ENCODE measurements around the gene PHACTR2.

Gene PHACTR2

DNA sequence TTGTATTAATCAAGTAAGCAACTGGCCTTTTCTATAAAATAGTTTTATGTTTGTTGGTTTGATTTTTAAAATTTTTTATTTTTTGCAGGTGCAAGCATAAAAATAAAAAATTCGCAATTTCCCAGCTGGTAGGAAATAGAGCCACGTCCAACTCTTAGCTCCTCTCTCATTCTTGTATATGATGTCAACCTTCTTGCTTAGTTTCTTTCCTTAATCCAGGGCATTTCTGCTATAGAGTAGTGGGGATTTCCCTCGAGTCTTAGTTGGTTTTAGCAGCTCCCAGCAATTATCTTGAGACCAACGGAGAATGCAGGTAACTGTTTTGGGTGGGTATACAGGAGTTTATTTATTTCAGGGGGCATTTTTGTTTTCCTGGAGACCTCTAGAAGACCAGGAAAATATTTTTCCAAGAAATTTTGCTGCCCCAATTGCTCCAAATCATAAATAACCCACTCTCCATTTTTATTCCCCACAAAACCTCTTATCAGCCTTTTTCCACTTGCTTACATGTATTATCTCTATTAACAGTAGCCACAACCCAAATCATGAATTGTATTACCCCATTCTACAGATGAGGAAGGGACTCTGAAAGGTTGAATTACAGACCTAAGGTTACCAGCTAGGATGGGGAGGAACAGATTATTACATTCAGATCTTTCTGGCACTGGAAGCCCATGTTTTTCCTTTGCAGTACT lies 18.4 kb downstream of the PHACTR2 start:
- in situ Hi-C loops (cut with HindIII; ENCODE audit: low pct_unique_long_range_greater_than_20kb, low sequenced_read_pairs) = no loop called here
- no peak for DNase-seq (ENCODE audit: low read depth in 1 of 2, low spot score in 1 of 2)
- no peak for TF ChIP-seq JUND (IDR thresholded peaks at IDR 0.05; ENCODE audit: low read depth)

- peak in 1 of 2 experiments; percentile 20 for DNase-seq (ENCODE audit: low read depth in 1 of 2, low spot score in 1 of 2)
- TF ChIP-seq JUND (IDR thresholded peaks at IDR 0.05; ENCODE audit: low read depth) = no peak
- in situ Hi-C loops (cut with HindIII; ENCODE audit: low pct_unique_long_range_greater_than_20kb, low sequenced_read_pairs) = no loop called here
Observed at GRCh38 chr6:143696664-143697000, 18.9 kb downstream of the PHACTR2 start.

- in situ Hi-C loops (cut with HindIII; ENCODE audit: low pct_unique_long_range_greater_than_20kb, low sequenced_read_pairs) = no loop called here
- DNase-seq (ENCODE audit: low read depth in 1 of 2, low spot score in 1 of 2) = no peak
- no peak for TF ChIP-seq JUND (IDR thresholded peaks at IDR 0.05; ENCODE audit: low read depth)
Observed at GRCh38 chr6:143697076-143697800, 19.5 kb downstream of the PHACTR2 start.

DNA sequence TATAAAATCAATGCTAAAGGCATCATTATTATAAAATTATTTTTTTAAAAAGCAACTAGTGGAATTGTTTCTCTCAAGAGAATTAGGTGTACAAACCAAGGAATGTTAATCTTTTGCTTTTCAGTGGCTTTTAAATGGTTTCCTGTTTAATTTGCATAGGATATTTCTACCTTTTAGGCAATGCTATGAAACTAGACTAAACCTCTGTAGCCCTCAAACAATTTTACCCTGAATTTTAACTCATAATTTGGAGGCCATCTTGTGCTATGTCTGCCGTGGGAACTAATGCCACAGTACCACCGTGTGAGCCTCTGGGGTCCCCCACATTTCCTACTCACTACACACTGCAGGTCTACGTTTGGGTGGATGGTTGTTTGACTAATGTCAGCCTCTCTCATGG lies 20.6 kb downstream of the PHACTR2 start:
- in situ Hi-C loops (cut with HindIII; ENCODE audit: low pct_unique_long_range_greater_than_20kb, low sequenced_read_pairs) = no loop called here
- no peak for DNase-seq (ENCODE audit: low read depth in 1 of 2, low spot score in 1 of 2)
- TF ChIP-seq JUND (IDR thresholded peaks at IDR 0.05; ENCODE audit: low read depth) = no peak

DNA sequence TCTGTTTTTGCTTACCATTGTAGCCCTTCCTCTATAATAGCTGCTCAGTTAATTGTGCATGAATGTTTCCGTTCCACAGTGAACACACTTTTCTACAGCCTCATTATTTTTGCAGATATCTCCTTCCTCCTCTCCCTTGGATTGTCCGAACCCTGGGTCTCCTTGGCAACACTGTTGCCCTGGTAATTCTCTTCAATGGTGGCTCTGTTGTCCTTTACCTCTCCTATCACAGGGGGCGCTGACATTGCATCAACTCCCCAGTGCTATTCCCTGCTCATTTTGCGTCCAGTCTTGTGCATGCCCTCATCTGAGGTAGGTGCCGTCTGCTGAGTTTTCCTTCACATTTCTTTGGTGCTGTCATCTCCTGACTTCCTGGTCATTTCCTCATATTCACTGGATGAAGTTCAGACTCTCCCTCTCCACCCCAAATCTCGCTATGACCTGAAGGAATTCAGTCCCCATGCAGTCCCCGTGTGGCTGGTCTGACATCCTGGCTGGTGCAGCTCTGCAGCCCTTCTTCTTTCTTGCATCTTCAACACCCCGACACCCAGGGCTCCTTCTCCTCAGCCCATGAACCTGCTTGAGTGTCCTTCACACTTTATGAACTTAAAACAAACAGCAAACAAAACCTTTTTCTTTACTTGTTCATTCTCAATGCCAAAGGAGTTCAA lies 21.1 kb downstream of the PHACTR2 start:
- in situ Hi-C loops (cut with HindIII; ENCODE audit: low pct_unique_long_range_greater_than_20kb, low sequenced_read_pairs) = no loop called here
- no peak for DNase-seq (ENCODE audit: low read depth in 1 of 2, low spot score in 1 of 2)
- TF ChIP-seq JUND (IDR thresholded peaks at IDR 0.05; ENCODE audit: low read depth) = no peak

GRCh38 chr6:143699430-143699825 lies 21.7 kb downstream of the PHACTR2 start:
- in situ Hi-C loops (cut with HindIII; ENCODE audit: low pct_unique_long_range_greater_than_20kb, low sequenced_read_pairs) = no loop called here
- DNase-seq (ENCODE audit: low read depth in 1 of 2, low spot score in 1 of 2) = no peak
- TF ChIP-seq JUND (IDR thresholded peaks at IDR 0.05; ENCODE audit: low read depth) = no peak

DNA sequence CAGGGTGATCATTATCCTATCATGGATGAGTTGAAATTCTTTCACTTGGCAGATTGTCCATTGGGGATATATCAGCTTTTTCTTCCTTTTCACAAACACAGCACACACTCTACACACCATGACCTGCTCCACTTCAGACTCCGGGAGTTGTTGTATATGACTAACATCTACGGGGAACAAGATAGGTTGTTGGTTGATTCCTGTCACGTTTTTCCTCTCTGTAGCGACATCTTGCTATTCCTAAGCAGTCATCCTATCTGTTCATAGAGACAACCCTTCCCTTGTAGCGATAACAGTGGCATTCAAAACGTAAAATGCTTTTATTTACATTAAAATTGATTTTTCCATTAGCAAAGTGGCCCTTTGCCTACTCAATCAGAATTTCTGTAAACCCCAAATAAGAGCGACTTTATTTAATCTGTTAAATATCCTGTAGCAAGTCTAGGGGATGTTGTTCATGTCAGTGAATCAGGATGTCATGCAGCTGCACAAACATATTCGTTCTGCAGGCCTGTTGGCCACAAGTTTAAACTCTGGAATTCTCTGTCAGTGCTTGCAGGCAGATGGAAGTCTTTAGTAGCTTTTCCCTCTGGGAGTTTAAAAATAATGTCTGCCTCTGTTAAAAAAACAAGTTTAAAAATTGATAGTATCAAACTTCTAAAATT lies 23.1 kb downstream of the PHACTR2 start:
- no peak for TF ChIP-seq JUND (IDR thresholded peaks at IDR 0.05; ENCODE audit: low read depth)
- DNase-seq (ENCODE audit: low read depth in 1 of 2, low spot score in 1 of 2) = no peak
- in situ Hi-C loops (cut with HindIII; ENCODE audit: low pct_unique_long_range_greater_than_20kb, low sequenced_read_pairs) = no loop called here

DNA sequence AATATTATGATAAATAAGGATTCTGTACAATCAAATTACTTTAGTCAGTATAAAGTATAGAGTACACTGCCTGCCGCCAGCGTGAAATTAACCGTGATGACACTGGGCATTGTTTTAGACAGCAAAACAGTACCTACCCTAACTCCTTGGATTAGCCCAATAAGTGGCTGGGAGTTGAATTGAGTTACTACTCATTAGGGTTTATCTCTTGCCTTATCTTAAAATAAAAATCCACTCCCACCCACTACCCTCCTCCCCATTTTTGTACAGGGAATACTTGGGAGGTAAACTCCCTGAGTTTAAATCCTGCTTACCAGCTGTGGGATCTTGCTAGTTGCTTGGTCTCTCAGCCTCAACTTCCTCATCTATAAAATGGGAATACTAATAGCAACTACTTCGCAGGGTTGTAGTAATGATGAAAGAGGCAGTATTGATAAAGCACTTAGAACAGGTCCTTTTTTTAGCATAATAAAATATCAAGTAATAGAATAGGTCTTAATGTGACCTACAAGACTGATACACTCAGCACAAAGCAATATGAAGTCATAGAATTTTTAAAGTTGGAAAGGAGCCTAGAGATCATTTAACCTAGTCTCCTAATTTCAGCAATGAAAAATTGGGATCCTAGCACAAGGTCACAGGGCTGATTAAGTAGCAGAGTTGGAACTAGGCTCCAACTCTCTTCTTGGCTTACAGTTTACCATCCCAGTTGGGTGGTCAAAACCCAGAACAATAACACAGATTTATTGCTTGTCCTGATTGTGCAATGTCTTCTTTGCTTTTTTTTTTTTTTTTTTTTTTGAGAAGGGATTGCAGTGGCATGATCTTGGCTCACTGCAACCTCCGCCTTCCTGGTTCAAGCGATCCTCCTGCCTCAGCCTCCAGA lies 23.8 kb downstream of the PHACTR2 start:
- DNase-seq (ENCODE audit: low read depth in 1 of 2, low spot score in 1 of 2) = no peak
- no peak for TF ChIP-seq JUND (IDR thresholded peaks at IDR 0.05; ENCODE audit: low read depth)
- in situ Hi-C loops (cut with HindIII; ENCODE audit: low pct_unique_long_range_greater_than_20kb, low sequenced_read_pairs) = no loop called here

- DNase-seq (ENCODE audit: low read depth in 1 of 2, low spot score in 1 of 2) = no peak
- in situ Hi-C loops (cut with HindIII; ENCODE audit: low pct_unique_long_range_greater_than_20kb, low sequenced_read_pairs) = no loop called here
- TF ChIP-seq JUND (IDR thresholded peaks at IDR 0.05; ENCODE audit: low read depth) = no peak
Observed at GRCh38 chr6:143705569-143705968, 27.8 kb downstream of the PHACTR2 start.

GRCh38 chr6:143707697-143708096 lies 29.9 kb downstream of the PHACTR2 start:
- in situ Hi-C loops (cut with HindIII; ENCODE audit: low pct_unique_long_range_greater_than_20kb, low sequenced_read_pairs) = no loop called here
- DNase-seq (ENCODE audit: low read depth in 1 of 2, low spot score in 1 of 2) = no peak
- TF ChIP-seq JUND (IDR thresholded peaks at IDR 0.05; ENCODE audit: low read depth) = no peak

- in situ Hi-C loops (cut with HindIII; ENCODE audit: low pct_unique_long_range_greater_than_20kb, low sequenced_read_pairs) = no loop called here
- TF ChIP-seq JUND (IDR thresholded peaks at IDR 0.05; ENCODE audit: low read depth) = no peak
- no peak for DNase-seq (ENCODE audit: low read depth in 1 of 2, low spot score in 1 of 2)
Observed at GRCh38 chr6:143708889-143709288, 31.1 kb downstream of the PHACTR2 start.

GRCh38 chr6:143711714-143712113 lies 33.9 kb downstream of the PHACTR2 start:
- TF ChIP-seq JUND (IDR thresholded peaks at IDR 0.05; ENCODE audit: low read depth) = no peak
- in situ Hi-C loops (cut with HindIII; ENCODE audit: low pct_unique_long_range_greater_than_20kb, low sequenced_read_pairs) = no loop called here
- no peak for DNase-seq (ENCODE audit: low read depth in 1 of 2, low spot score in 1 of 2)
